ENCODE data around the gene BNIPL.

The BNIPL gene

DNA sequence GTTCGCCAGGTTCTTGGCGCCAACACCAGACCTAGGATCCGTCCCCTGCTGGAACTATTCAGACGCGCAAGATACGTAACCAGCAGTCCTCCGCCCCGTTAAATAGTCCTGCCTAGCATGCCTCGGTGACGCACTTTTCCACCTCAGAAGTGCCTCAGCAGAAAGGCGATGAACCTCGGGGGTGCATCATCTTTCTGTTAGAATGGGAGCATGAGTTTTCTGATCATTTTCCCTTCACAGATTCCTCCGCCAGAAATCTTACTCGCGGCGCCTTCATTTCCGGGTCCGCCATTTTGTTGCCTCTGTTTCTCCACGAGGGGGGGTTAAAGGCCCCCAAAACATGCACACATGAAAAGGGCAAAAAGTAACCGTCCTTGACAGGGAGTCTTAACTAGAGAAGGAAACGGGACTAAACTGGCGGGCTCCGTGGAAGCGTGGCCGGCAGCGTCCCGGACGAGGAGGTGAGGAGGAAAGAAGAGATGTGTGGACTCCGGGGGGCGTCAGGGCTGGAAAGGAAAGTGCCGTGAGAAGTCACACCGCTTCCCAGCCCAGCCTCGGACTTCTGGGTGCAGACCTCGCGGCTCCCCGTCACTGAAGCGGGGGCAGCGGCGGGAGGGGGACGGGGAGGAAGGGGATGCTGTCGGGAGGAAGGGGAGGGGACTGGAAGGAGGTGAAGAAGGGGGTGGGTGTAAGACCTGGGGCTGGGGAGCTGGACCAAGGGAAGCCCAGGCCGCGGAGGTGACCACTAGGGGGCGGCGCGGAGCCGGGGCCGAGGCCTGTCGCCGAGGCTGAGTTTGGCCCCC is 34.3 kb downstream of the BNIPL start, which contains the start of gene GABPB2:
GABPB2 (plus strand) TSS at position 288 of the 803 bp plus-strand sequence. CDS start 17,429 bp downstream, outside the sequence.
- H3K9ac ChIP-seq (ENCODE audit: low read length), result peak within 1 kb of the TSS; percentile 99
- no peaks in the 10 kb centered on the region for H3K9me3 ChIP-seq (ENCODE audit: insufficient read depth, low read length)
- H2AFZ ChIP-seq (ENCODE audit: low read depth, low read length), result peak within 1 kb of the TSS; percentile 88
- peak within 1 kb of the TSS; percentile 81 for H3K4me2 ChIP-seq (ENCODE audit: low read length)
- no peak for TF ChIP-seq EZH2phosphoT487 (IDR thresholded peaks at IDR 0.05; ENCODE audit: low read depth)
- TF ChIP-seq, protein P1, sequence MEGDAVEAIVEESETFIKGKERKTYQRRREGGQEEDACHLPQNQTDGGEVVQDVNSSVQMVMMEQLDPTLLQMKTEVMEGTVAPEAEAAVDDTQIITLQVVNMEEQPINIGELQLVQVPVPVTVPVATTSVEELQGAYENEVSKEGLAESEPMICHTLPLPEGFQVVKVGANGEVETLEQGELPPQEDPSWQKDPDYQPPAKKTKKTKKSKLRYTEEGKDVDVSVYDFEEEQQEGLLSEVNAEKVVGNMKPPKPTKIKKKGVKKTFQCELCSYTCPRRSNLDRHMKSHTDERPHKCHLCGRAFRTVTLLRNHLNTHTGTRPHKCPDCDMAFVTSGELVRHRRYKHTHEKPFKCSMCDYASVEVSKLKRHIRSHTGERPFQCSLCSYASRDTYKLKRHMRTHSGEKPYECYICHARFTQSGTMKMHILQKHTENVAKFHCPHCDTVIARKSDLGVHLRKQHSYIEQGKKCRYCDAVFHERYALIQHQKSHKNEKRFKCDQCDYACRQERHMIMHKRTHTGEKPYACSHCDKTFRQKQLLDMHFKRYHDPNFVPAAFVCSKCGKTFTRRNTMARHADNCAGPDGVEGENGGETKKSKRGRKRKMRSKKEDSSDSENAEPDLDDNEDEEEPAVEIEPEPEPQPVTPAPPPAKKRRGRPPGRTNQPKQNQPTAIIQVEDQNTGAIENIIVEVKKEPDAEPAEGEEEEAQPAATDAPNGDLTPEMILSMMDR (IDR thresholded peaks at IDR 0.05; ENCODE audit: low read depth, low read length), result peak; percentile 79
- no peaks in the 10 kb centered on the region for H3K36me3 ChIP-seq (replicated peaks; ENCODE audit: low read depth, low read length)
- H3K27me3 ChIP-seq (ENCODE audit: low read depth, low read length), result no peaks in the 10 kb centered on the region
- H4K20me1 ChIP-seq (ENCODE audit: insufficient read depth, low read length), result no peaks in the 10 kb centered on the region
- peak within 1 kb of the TSS; percentile 93 for H3K27ac ChIP-seq (ENCODE audit: low read length)
- H3K79me2 ChIP-seq (ENCODE audit: low read length), result peaks cover 12% of the 10 kb centered on the region; the same call in 1 of the 2 replicates
- H3K4me3 ChIP-seq (ENCODE audit: low read length), result peak within 1 kb of the TSS; percentile 86
- H3K4me1 ChIP-seq (ENCODE audit: low read length), result peaks cover 13% of the 10 kb centered on the region

GRCh38 chr1:151072224-151072623 is 35.8 kb downstream of the BNIPL start:
- no peaks in the 10 kb centered on the region for H3K36me3 ChIP-seq (replicated peaks; ENCODE audit: low read depth, low read length)
- no peak overlapping the region for H3K4me3 ChIP-seq (ENCODE audit: low read length)
- no peak overlapping the region for H3K9ac ChIP-seq (ENCODE audit: low read length)
- H4K20me1 ChIP-seq (ENCODE audit: insufficient read depth, low read length), result no peaks in the 10 kb centered on the region
- H3K27me3 ChIP-seq (ENCODE audit: low read depth, low read length), result no peaks in the 10 kb centered on the region
- H3K79me2 ChIP-seq (ENCODE audit: low read length), result peaks cover 12% of the 10 kb centered on the region; the same call in 1 of the 2 replicates
- H3K4me2 ChIP-seq (ENCODE audit: low read length), result peak overlapping the region; percentile 81; the same call in 1 of the 2 replicates
- TF ChIP-seq EZH2phosphoT487 (IDR thresholded peaks at IDR 0.05; ENCODE audit: low read depth), result no peak
- TF ChIP-seq, protein P1 (IDR thresholded peaks at IDR 0.05; ENCODE audit: low read depth, low read length), result no peak
- H3K9me3 ChIP-seq (ENCODE audit: insufficient read depth, low read length), result no peaks in the 10 kb centered on the region
- H3K4me1 ChIP-seq (ENCODE audit: low read length), result peaks cover 13% of the 10 kb centered on the region
- H3K27ac ChIP-seq (ENCODE audit: low read length), result no peak overlapping the region
- H2AFZ ChIP-seq (ENCODE audit: low read depth, low read length), result no peak overlapping the region

GRCh38 chr1:151085953-151086559 is 49.7 kb downstream of the BNIPL start:
- no peak overlapping the region for H3K27ac ChIP-seq (ENCODE audit: low read length)
- H2AFZ ChIP-seq (ENCODE audit: low read depth, low read length), result no peak overlapping the region
- no peak for TF ChIP-seq EZH2phosphoT487 (IDR thresholded peaks at IDR 0.05; ENCODE audit: low read depth)
- TF ChIP-seq, protein P1 (IDR thresholded peaks at IDR 0.05; ENCODE audit: low read depth, low read length), result no peak
- H4K20me1 ChIP-seq (ENCODE audit: insufficient read depth, low read length), result no peaks in the 10 kb centered on the region
- no peak overlapping the region for H3K4me3 ChIP-seq (ENCODE audit: low read length)
- H3K79me2 ChIP-seq (ENCODE audit: low read length), result no peaks in the 10 kb centered on the region
- H3K9ac ChIP-seq (ENCODE audit: low read length), result no peak overlapping the region
- H3K4me2 ChIP-seq (ENCODE audit: low read length), result no peak overlapping the region
- no peaks in the 10 kb centered on the region for H3K4me1 ChIP-seq (ENCODE audit: low read length)
- H3K9me3 ChIP-seq (ENCODE audit: insufficient read depth, low read length), result no peaks in the 10 kb centered on the region
- H3K27me3 ChIP-seq (ENCODE audit: low read depth, low read length), result no peaks in the 10 kb centered on the region
- H3K36me3 ChIP-seq (replicated peaks; ENCODE audit: low read depth, low read length), result no peaks in the 10 kb centered on the region
